Mucosa of descending colon (tissue), 3 donors: Measurements from ENCODE around the gene GSTM4. TPM values are rescaled to one million over a fixed set of nuclear protein-coding genes. Genes with fewer than 3 reads are reported as not detected.

ENCODE experiments used
- ATAC-seq: fragments of 200-7000 bp; cut with Tn5 transposase; one replicate; pipeline ENCODE4 v1.9.1; 2020; ENCODE audit warnings: mild to moderate bottlenecking, moderate library complexity
- DNase-seq, 3 donors: peaks; one replicate each; pipeline ENCODE4 v3.0.0-alpha.2; 2020
- H3K36me3 ChIP-seq: fragments of 200-600 bp; one replicate; pipeline ENCODE4 v1.8.0; 2021; ENCODE audit warnings: low read depth, mild to moderate bottlenecking
- H3K4me1 ChIP-seq: fragments of 200-600 bp; one replicate; pipeline ENCODE4 v1.8.0; 2021; ENCODE audit warnings: low read depth, mild to moderate bottlenecking
- H3K4me3 ChIP-seq: fragments of 200-600 bp; one replicate; pipeline ENCODE4 v1.8.0; 2021; ENCODE audit warnings: mild to moderate bottlenecking
- H3K9me3 ChIP-seq: fragments of 200-600 bp; one replicate; pipeline ENCODE4 v1.8.0; 2021; ENCODE audit warnings: mild to moderate bottlenecking
- CTCF ChIP-seq: fragments of 200-600 bp; IDR thresholded peaks from one replicate; pipeline ENCODE4 v1.8.0; 2022; ENCODE audit warnings: antibody characterized with exemption, mild to moderate bottlenecking
- intact Hi-C, 2 donors: fragments of 100-400 bp; cut with DNase I in 1 of 2; cut with micrococcal nuclease in 1 of 2; formaldehyde crosslinking; loops; one replicate each; pipeline versions ENCODE4 v1.11.0 to v1.11.1; 2022; cut with DNase I, micrococcal nuclease
- long read RNA-seq, 2 donors: library from polyadenylated mRNA; unstranded; transcript quantifications; one replicate each; pipeline ENCODE4 v2.0.0, GENCODE V29; 2019 to 2021
- total RNA-seq, 3 donors: library from RNA; stranded (reverse); fragmentation: NEBNext Ultra II Directional in 2 of 3; extraction: Animal tissue kit (Norgen Biotek cat#: 25700) in 2 of 3; gene quantifications; one replicate each; pipeline versions ENCODE4 v1.2.1 to v1.2.4, GENCODE V29; 2021 to 2023
- donor health status: DM: no; HTN: no; CAD: no; lungs with moderate emphysema.
- donor health status: DM: no; HTN: no; CAD: no.
- donor health status: DM: no; HTN: yes; CAD: no.

Gene GSTM4
- total RNA-seq = 10 to 100 TPM; 63.4 to 96.3 (median 74.2) TPM
- long read RNA-seq, donor 1, transcript GSTM4-204 (8 exons, 1,412 nt) = major isoform, 53 of 88 reads
- long read RNA-seq, donor 1, transcript GSTM4-201 (8 exons, 1,321 nt) = minor isoform, 19 of 88 reads
- long read RNA-seq, donor 1, partial matches to known transcripts = 6 of 88 reads
- long read RNA-seq, donor 1, other reads (novel, unspliced or antisense) = 10 of 88 reads
- long read RNA-seq, donor 2, transcript GSTM4-204 (8 exons, 1,412 nt) = major isoform, 40 of 62 reads
- long read RNA-seq, donor 2, transcript GSTM4-201 (8 exons, 1,321 nt) = minor isoform, 6 of 62 reads
- long read RNA-seq, donor 2, partial matches to known transcripts = 4 of 62 reads
- long read RNA-seq, donor 2, other reads (novel, unspliced or antisense) = 10 of 62 reads

DNA sequence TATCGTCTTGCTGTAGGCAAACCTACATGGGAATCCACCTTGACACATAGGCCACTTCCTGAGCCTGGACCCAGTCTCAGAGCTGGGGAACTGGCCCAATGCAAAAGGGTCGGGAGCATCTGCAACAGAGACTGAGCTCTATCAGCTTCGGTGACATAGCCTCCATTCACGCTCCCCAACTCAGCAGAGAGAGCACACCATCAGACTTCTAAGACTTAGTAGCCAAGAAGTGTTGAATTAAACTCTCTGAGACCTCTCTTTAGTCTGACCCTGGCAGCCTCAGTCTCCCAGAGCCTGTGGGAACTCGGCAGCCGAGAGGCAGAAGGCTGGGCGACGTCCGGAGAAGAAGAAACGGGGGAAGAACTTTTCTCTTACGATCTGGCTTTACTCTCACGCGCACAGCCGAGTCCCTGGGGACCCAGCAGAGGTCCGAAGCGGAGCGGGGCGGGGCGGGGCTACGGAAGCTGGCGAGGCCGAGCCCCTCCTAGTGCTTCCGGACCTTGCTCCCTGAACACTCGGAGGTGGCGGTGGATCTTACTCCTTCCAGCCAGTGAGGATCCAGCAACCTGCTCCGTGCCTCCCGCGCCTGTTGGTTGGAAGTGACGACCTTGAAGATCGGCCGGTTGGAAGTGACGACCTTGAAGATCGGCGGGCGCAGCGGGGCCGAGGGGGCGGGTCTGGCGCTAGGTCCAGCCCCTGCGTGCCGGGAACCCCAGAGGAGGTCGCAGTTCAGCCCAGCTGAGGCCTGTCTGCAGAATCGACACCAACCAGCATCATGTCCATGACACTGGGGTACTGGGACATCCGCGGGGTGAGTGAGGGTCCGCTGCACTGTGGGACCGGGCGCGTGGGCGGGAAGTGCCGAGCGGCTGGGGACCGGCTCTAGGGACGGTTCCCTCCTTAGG is at the start of gene GSTM4:
GSTM4 (plus strand) TSS at position 485 of the 905 bp plus-strand sequence; CDS start at position 776, 291 bp downstream.
- intact Hi-C loops = no loop called here

GRCh38 chr1:109609881-109610280 is 46.0 kb upstream of the GSTM4 start:
- Histone ChIP-seq H3K36me3 (no peaks in the 10 kb centered on the region), H3K4me1 (no peaks in the 10 kb centered on the region), H3K9me3 (no peaks in the 10 kb centered on the region), H3K4me3 (no peak overlapping the region)
- ATAC-seq = no peak
- intact Hi-C loops = no loop called here
- TF ChIP-seq CTCF = no peak
- no peak for DNase-seq

More for the DNA sequence above, at the start of gene GSTM4:
- no peak for TF ChIP-seq CTCF
- H3K9me3 ChIP-seq = no peaks in the 10 kb centered on the region
- no peaks in the 10 kb centered on the region for H3K36me3 ChIP-seq
- peak within 1 kb of the TSS; percentile 67 for H3K4me3 ChIP-seq
- H3K4me1 ChIP-seq = peaks cover 10% of the 10 kb centered on the region
- ATAC-seq (peak; percentile 98), DNase-seq (peak; percentile 93 to 94 (median 94))

GRCh38 chr1:109610609-109611307 is 45.1 kb upstream of the GSTM4 start:
- no peaks in the 10 kb centered on the region for H3K9me3 ChIP-seq
- H3K4me3 ChIP-seq = no peak overlapping the region
- no peak for ATAC-seq
- no peaks in the 10 kb centered on the region for H3K36me3 ChIP-seq
- no peak for DNase-seq
- TF ChIP-seq CTCF = no peak
- intact Hi-C loops = no loop called here
- no peaks in the 10 kb centered on the region for H3K4me1 ChIP-seq

- no peak for TF ChIP-seq CTCF
- DNase-seq = no peak
- intact Hi-C loops = no loop called here
- Histone ChIP-seq H3K4me3 (no peak overlapping the region), H3K4me1 (no peaks in the 10 kb centered on the region), H3K36me3 (no peaks in the 10 kb centered on the region), H3K9me3 (no peaks in the 10 kb centered on the region)
- ATAC-seq = no peak
These were observed 44.5 kb upstream of the GSTM4 start for GRCh38 chr1:109611308-109611990.
